Stimulated activated CD4-positive, alpha-beta T cell treated with anti-CD3 and anti-CD28 coated beads, Interleukin-4, amount 100 ng/mL, for 48 hours (primary cell): ENCODE measurements around the gene ZBTB6.

Source experiments
- DNase-seq, 2 donors: peaks; one replicate each; pipeline ENCODE4 v3.0.0-alpha.2; 2020; ENCODE audit warnings: low read depth in 2 of 2

ZBTB6 gene, protein sequence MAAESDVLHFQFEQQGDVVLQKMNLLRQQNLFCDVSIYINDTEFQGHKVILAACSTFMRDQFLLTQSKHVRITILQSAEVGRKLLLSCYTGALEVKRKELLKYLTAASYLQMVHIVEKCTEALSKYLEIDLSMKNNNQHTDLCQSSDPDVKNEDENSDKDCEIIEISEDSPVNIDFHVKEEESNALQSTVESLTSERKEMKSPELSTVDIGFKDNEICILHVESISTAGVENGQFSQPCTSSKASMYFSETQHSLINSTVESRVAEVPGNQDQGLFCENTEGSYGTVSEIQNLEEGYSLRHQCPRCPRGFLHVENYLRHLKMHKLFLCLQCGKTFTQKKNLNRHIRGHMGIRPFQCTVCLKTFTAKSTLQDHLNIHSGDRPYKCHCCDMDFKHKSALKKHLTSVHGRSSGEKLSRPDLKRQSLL

DNA sequence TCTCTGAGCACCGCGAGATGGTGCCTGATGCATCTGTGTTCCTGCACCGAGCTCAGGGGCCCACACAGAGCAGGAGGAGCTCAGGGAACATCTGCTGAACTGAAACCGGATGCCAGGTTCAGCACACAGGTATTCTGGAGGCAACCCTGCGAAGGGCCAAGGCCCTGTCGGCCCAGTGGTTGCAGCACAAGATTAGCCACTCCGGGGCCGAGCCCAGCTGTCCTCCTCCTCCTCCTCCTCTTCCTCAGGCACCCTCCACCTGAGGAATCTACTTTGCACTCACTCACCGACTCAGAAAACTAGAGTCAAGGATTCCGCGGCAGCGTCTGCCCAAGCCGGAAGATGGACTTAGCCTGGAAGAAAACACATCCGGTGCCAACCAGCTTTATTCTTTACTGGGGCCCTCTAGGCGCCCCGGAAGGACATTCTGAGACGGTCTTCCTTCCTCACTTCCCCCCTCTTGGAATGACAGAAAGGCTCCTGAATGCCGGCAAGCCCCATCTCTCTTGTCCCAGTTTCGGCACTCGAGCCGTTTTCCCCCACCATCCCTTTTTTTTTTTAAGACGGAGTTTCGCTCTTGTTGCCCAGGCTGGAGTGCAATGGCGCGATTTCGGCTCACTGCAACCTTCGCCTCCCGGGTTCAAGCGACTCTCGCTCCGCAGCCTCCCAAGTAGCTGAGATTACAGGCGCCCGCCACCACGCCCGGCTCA lies at the start of gene ZBTB6:
TSS of gene ZBTB6 (minus strand) at position 360 of the 710 bp plus-strand sequence. CDS start 1,251 bp downstream, outside the sequence.
- DNase-seq = peak; percentile 52 to 58

DNA sequence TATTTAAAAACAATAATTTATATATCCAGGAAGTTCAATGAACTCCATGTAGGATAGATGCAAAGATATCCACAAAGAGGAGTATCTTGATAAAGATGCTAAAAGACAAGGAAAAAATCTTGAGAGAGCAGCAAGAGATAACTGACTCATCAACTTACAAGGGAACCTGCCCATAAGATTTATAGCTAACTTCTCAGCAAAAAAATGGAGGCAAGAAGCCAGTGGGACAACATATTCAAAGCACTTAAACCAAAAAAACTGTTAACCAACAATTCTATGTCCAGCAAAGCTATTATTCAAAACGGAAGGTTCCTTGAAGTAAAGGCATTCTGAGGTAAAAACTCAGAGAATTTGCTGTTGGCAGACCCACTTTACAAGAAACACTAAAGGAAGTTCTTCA lies 48.0 kb upstream of the ZBTB6 start:
- DNase-seq = no peak

DNA sequence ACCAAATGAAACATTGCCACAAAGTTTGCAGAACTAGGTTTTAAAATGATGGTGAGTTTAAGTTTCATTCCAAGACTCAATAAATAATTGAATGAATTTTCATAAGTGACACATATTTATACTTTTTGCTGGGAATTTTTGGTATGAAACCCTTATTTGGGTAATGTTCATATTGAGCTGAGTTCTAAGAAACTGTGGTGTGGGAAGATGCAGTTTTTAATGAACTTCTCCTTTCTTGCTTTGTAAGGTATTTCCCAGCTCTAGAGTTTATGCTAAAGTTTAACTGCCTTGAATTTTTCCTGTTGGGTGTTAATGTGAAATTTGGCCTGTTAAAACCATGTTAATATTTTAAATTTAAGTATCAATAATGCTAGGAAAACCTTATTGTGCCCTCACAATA lies 42.8 kb upstream of the ZBTB6 start:
- DNase-seq = no peak

DNA sequence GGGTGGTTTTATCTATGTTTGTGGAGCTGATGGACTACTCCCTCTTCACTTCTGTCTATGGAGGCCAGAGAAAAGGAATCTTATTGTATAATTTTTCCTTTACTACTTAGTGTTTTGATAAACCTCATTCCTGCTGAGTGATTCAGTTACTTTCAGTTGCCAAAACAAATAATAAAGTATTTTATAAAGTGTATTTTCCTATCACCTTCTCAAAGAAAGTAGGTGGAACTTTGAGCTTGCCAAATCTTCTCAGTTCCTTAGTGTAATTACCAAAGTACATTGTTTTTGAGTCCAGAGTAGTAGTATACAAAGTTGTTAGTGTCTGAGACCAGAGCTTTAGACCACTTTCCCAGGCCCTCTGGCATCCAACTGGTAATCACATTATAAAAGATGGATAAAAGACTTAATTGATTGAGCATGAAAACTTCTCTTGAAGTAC lies 41.1 kb upstream of the ZBTB6 start:
- no peak for DNase-seq

DNA sequence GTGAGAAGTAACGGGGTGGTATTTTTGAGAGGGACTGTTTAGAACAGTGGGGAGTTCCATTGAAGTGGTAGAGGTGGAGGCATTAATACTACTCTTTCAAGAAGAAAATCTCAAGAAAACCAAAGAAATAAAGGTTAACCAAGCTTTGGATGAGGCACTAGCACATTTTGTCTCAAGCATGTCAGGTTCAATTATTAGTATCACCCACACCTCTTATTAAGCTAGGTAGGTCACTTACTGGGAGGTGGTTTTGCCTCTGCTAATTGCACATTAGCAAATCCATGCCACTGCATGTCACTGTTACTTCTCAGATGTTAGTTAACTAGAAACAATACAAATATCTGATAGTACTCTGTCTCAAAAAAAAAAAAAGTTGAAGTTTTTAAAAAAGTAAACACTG lies 37.9 kb upstream of the ZBTB6 start:
- no peak for DNase-seq

DNA sequence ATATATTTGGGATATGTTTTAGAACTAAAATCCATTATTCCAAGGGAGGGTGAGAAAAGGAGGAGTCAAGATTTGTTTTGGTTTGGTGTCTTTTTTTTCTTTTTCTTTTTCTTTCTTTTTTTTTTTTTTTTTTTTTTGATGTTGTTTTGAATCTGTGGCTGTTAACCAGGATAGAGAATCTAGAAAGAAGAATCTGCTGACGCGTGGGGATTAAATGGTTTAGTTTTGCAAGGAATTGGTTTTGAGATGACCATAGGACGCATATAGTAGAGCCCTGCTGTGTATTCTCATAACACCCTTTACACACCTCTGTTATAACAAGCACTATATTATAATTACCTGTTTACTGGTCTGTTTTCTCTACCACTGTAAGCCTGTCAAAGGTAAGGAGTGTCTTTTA lies 37.1 kb upstream of the ZBTB6 start:
- no peak for DNase-seq

DNA sequence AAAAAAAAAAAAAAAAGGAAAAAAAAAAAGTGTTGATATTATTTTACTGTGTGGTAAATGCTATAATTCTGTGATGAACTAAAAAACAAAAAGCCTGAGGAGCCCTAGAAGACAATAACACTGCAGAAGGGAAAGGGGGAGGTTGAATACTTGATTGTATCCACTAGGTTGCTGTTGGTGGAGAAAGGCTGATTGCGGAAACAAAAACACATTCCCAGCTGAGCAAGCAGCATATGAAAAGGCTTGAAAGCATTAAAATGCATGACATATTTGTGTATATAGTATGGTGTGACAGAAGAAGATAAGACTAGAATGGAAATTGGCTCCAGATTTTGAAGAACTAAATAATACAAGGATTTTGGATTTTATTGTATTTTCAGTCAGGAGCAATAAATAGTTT lies 36.6 kb upstream of the ZBTB6 start:
- DNase-seq = no peak

DNA sequence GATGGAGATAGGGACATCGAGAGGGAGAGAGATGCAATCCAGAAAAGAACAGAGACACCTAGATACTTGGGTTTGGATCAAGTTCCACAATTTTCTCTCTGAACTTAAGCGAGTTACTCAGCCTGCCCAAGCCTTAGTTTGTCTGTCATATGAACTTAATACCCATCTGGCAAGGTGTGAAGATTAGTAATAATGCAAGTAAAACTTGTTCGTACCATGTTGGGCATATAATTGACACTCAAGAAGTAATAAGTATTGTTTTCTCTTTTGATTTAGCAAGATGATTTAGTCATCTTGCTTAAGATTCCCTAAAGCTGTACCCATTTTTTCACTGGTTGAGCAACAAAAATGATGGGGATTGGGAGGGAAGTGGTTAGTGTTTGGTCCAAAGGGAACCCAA lies 35.2 kb upstream of the ZBTB6 start:
- DNase-seq = no peak

DNA sequence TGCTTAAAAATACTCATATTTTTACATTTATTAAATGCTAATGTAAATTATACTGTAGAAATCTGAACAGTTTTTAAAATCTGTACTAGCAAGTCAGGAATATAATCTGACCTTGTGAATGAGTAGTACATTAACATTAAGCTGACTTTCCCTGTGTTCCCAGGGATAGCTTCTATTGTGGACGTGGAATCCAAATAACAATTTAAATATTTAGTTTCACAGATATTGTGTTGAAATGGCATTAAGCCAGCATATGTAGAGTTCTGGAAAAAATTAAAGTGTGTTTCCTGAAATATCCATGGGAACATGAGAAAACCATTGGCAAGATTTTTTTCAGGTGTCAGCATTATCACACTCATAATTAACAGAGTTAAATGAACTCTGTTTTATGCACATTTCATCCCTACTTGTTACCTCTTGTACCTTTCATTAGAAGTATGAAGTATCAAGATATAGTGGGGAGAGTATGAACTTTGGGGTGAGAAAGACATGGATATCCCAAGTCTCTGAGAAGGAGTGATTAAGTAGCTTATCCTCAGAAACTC lies 33.4 kb upstream of the ZBTB6 start:
- DNase-seq = no peak

DNA sequence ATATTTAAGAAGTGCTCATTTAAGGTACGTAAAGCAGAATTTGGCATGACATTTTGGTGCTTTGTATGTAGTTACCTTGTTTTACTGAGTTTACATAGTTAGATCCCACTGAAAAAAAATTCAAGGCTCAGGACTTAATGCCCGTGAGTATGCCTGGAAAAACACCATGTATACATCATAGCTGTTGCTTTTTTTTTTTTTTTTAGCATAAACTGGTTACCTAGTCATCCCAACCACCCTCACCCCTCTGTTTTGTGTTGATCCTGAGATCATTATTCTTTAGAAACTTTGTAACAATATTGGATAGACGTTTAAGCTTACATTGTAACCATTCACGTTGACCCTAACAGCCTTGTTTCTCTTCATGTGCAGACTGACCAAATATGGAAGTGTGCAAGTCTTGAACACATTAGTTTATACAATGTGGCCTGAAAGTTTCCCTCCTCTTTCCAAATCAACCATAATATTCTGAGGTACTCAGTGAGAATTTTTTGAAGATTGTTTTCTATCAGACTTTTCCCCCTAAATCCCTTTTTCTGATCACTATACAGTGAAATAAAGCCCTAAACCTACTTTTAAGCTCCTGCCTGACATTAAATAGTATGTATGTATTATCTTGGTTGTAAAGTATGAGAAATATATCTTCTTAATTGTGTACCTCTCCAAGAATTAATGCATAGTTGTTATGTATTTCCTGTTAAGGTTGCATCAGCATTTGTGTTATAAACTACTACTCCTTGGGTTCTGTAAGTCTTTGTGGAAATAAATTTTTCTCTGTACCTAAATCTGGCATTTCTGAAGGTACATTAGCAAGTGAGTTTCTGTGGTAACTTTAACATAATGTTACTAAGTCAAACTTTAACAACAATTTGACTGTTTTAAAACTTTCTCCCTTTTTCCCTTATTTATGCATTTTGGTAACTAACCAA lies 32.1 kb upstream of the ZBTB6 start:
- no peak for DNase-seq

DNA sequence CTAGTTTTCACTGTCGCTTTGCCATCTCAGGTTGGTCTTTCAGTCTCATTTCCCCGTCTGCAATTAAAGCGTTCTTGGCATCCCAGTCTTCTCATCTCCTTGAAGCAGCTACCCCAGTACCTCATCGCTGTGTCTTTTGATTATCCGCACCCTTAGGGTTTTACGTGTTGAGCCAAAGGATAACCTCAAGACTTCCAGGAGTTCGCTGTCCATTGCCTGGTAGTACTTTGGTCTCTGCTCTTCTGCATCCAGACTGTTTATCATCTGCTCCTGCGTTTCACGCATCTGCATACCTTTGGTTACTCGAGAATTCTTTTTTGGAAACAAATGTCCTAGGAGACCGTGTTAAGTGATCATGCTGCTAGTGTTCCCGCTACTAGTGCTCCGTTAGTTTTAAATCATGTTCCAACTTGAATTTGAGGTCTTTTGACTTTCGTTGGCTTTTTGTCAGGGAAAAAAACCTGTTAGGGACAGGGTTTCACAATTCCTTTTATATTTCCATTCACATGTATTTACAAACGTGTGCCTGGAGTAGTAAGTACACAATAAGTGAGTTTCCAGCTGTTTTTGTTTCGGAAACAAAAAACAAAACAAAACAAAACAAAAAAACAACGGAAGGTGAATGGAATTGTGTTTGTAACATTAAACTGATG lies 28.6 kb upstream of the ZBTB6 start:
- no peak for DNase-seq

DNA sequence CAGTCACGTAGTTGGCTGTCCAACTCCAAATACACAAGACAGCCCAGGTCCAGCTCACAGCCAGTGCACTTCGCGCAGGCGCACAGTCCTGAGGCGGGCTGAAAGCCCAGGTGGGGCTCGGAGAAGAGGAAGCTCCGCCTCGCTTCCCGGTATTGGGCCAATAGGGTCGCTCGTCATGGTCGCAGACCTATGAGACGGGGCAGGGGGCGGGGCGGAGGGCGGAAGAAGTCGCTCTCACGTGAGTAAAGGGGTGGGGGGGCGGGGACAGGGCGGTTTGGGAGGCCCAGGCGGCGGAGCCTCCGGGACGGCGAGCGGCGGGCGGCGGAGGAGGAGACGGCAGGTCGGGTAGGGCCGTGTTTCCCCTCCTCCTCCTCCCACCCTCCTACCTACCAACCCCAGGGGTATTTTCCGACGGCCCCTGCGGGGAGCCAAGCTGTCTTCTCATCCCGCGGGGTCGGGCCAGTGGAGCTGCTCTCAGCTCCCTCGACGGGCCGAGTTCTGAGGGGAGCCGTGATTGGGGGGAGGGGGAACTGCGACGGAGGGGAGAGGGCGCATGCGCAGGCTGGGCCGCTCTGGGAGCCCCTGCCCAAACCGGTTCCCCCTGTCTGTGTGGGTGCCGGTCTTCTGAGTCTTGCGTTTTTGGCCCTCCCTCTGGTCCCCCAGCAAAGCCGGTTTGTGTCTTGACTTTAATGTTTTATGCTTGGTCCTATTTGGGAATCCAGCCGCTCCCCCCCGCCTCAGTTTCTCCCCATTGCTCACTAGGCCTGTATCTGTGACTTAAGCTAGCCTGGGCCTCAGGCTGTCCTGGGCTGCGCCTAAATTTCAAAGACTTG lies 27.8 kb upstream of the ZBTB6 start, which contains the start of gene RABGAP1:
TSS of gene RABGAP1 (plus strand) at position 272 of the 833 bp plus-strand sequence. CDS start 16,040 bp downstream, outside the sequence.
- DNase-seq = peak; percentile 98 to 99

DNA sequence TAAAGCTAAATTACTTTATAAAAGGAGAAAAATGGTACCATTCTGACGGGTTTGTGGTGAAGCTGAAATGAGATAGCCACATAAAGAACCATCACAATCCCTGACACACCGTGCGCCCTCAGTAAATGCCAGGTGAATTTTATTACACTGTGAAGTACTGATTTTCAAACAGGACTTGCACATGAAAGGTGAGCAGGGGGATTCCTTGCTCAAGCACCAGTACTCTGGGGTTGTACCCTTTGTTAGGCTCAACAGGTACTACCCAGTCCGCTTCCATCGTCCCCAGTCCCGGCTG lies 27.3 kb upstream of the ZBTB6 start:
- DNase-seq = no peak

DNA sequence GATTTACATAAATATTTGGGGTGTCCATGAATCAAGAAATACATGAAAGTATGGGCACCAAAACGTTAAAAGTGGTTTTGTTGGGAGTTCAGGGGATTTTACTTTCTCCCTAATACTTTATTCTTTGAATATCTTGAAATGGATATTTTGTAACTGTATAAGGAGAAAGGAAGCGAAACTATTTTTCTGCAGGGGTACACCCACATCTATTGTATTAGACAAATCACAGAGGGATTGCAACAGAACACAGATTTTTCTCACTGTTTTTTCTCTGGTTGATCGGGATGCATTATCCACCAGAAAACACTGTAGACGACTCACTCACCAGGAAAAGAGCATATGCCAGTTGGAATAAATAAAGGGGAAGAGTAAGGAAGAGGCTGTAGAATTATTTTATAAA lies 26.5 kb upstream of the ZBTB6 start:
- no peak for DNase-seq

DNA sequence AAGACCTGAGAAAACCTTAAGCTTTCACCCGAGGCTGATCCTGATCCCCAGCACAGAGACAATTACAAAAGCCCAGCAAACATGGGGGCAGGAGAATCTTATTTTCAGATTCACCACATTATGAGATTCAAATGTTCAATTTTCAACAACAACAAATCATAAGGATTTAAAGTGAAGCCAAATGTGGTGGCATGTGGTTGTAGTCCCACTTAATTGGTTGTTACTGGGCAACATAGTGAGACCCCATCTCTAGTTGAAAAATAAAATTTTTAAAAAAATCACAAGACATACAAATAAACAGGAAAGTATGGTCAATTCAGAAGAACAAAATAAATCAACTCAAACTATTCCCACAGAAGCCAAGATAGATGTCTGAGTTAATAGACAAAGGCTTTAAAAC lies 23.8 kb upstream of the ZBTB6 start:
- no peak for DNase-seq

DNA sequence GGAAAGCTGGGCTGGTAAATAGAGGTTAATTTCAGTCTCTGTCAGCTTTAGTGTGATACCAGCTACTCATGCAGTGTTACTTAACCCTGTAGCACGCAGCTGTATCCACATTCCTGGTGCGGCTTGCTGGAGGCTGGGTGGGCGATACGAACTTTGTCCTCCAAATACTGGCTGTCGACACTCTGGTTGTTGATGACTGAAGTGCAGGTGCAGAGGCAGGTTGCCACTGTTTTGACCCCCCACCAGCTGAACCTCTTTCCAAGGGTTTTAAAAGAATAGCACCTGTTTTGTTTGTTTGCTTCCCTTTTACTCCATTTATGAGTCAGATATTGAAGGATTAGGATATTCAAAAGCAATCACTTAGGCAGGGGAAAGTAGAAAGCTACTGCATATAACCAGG lies 23.3 kb upstream of the ZBTB6 start:
- DNase-seq = no peak

DNA sequence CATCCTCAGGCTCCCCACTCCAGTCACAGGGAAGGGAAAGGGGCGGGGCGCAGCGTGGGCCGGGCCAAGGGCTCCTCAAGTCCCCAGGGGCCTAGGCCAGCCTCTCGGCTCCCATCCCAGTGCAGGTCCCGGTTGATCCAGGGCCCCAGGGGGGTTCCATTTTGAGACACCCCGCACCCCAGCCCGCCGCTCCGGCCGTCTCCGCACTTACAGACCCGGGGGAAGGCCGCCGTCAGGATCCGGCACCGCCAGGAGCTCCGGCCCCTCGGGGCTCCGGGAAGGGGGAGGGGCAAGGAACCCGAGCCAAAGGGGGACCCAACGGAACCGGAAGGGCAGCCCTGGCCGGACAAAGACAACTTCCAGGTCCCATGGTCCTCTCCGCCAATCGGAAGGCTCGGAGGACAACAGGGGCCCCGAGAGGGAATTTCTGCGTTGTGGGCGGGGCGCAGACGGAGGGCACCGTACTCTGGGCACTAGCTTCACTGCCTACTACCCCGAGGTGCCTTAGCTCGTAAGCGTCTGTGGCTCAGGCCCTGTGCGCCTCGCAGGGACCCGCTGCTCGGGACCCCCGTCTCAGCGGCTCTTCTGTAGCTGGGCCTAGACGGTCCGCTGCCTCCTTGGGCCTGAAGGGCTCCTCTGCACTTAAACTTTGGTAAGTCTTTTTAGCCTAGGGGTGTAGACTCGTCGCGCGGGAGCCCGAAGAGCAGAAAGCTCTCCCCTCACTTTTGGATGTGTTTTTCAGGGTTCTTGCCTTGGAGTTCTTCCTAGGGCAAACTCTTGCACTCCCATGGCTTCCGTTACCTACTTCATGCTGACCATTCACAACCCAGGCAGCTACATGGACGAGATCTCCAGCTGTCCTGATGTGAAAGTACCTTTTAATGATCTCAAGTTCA lies 18.4 kb upstream of the ZBTB6 start, which contains the start of gene ZBTB26:
TSS of gene ZBTB26 (minus strand) at position 287 of the 896 bp plus-strand sequence. CDS start 11,578 bp downstream, outside the sequence.
- DNase-seq = peak; percentile 86 to 90

DNA sequence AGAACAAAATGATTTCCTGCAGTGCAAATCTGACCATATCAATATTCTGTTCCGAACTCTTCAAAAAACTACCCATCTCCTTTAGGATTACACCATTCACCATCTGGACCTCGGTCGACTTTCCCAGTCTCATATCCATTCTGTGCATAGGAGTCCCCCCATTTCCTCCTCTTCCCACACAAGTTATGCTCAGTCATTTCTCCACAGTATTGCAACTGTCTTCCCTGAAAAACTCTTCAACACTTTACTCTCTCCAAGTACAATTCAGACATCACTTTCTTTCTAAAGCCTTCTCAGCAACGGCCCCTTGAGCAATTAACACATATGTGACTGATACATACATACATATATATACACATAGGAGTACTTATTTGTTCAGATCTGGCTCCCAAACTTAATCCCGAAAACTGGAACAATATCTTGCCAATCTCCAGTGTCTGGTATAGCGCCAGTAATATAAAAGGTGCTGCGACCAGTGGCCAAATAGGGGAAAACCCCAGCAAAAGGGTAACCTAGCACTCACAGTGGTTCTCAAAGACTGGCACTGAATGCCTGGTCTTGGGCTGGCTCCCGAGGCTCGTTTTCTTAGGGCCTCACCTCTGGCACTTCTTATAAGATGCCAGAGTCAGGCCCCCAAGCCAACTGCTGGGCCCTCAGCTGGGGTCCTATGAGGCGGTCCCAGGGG lies 17.6 kb upstream of the ZBTB6 start:
- DNase-seq = no peak
